Brain pericyte (primary cell): ENCODE measurements around the gene TGFBI.

Experiments
- DNase-seq: peaks from one replicate; pipeline ENCODE4 v3.0.0-alpha.2; 2012; ENCODE audit warnings: low read depth, low spot score

Gene TGFBI

DNA sequence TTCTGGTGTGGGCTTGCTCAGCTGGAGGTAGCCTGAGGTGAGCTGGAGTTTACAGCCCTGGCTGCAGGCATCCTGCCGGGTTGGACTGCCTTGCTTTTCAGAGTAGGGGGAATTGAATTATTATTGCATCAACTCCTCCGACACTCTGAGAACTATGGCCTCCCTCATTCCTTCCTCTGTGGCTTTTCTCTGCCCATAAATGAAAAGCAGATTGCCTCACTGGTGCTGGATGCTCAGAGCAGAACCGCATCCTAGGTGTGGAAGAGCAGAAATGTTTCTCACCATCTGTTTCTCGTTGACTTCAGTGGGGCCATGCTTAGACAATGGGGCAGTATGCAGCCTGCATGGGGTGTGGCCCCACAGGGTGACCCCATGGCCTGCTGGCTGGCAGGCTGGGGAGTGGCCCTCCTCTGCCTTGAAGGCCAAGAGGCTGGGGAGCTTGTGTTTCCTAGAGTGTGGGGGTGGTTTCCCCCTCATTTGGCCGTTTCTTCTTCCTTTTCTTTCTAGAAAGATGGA, 27.3 kb upstream of the TGFBI start:
- no peak for DNase-seq

DNA sequence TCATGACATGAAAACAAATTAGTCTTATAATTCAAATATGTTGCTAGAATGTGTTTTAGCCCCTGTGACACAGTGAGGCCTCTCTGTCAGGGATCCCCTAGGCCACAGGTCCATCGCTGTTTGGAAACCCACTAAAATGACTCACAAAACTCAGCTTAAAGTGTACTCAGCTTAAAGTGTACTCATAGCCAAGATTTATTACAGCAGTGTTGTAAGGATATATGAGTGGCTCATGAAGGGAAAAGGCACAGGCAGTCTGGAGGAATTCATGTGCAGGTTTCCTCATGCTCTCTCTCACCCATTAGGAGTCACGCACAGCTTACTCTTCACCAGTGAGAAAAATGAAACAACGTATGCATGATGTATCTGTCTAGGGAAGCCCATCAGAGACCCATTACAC, 24.4 kb upstream of the TGFBI start:
- DNase-seq = no peak

DNA sequence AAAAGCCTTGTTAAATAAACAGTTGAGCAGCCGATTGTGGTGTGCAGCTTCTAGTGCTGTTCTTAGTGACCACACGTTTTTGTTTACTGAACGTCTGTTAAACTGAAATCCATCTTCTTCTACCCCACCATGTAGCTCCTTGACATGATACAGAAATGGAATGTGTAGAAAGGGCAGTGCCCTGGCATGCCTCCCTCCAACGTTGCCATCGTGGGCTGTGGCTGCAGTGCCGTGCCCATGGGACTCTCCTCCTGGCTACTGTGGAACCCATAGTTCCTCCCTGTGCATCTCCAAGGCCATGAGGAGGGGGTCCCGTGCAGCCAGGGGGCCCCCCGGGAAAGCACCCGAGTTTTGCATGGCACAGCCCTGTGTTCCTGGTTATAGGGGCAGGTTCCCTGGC, 23.3 kb upstream of the TGFBI start:
- DNase-seq = no peak

DNA sequence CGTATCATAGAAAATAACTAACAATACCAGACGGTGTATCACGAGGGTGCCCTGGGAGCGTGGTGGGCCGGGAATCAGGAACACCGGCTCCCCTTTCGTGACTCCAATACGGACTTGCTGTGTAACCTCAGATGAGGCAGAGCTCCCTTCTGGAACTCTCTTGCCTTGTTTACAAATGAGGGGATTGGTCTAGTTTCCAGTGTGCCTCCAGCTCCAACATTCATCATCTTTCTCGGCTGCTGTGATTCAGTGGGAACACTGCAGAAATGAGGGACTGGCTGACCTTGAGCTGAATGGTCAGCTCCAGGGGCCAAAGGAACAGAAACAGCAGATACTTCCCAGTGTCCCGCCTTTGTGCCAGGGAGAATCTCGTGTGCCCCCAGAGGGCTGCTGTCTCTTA, 22.6 kb upstream of the TGFBI start:
- DNase-seq = no peak

DNA sequence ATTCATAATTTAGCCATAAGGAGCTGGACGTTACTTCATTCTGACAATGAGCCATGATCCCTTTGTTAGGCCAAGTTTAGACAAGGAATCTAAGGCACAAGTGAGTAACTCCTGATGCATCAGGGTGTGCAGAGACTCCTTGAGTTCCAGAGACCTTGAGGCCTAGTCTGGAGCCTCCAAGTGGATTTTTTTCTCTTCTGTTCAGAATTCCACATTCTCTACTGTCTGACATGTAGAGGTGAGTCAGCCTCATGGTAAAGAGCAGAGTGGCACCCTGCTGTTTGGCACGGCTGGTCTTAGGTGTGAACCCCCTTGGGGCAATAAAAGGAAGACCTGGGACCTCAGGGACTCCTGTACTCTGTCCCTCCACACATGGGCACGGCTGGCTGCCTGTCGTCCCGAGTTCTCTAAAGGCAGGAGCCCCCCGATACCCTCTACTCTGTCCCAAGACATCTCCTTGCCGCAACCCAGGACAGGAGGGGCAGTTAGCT, 22.0 kb upstream of the TGFBI start:
- no peak for DNase-seq

DNA sequence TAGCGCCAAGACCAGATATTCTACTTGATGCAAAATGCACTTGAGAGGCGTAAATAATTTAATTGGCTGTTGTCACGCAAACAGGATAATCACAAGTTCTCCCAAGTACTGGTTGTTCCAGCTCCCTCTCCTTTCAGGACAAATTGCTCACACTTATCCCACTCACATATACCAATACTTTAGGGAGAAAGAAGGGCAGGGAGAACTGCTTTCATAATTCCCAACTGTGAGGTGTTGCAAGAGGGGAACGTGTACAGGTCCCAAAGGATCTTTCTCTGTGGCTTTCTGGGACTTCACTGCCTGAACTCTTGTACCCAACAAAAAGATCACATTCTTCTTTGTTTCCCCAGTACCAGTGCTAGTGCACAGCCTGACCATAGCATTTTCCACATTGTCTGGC, 21.5 kb upstream of the TGFBI start:
- DNase-seq = no peak

DNA sequence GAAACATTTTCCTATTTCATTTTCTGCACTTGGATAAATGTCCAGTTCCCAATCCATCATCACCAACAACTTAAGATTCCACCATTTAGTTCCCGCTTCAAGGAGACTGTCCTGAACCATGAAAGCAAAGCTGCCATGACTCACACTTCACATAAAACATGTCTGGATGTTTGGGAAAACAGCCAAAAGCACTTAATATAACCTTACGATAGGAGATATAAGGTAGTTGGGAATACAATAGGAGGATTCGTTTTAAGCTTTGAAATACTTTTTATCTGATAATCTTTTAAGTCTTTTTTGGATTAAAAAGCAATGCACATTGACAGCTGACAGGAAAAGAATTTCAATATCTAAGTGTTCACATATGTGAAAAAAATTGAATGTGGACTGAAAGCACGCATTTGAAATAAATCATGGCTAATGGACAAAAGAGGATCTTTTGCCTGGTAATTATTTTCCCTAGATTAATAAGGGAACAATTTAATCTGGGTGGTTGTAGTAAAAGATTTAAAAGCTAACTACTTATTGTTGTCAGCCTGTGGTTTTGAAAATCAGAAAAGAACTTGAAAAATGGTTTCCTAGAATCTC, 17.3 kb upstream of the TGFBI start:
- no peak for DNase-seq

DNA sequence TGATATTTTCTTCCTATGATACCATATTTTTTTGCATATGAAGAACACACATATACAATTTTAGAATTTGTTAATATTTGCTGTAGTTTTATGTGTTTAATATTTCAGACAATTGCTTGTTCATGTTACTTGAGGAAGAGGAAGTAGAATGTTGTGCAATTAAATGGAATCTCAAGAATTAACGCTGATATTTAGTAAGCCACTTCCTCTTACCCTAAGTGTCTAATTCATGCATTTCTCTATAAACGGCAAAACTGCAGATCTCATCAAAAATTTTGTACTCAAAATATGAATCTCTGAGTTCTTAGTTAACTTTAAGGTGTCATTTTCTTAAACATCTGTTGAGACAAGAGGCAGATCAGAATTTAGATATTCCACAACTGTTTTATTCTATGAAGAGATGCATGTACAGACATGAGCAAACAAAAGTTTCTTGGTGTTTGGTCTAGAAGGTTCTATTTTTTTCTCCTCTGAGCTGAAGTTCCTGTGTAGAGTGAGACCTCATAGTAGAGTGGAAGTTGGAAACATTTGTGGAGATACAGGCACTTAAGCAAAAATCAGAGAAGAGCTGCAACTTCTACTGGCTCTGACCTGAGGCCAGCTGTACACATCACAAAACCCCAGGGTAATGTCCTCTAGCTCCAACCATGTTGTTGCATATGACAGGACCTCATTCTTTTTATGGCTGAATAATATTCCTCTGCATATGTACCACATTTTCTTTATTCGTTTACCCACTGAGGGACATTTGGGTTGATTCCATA, 16.6 kb upstream of the TGFBI start:
- DNase-seq = no peak

DNA sequence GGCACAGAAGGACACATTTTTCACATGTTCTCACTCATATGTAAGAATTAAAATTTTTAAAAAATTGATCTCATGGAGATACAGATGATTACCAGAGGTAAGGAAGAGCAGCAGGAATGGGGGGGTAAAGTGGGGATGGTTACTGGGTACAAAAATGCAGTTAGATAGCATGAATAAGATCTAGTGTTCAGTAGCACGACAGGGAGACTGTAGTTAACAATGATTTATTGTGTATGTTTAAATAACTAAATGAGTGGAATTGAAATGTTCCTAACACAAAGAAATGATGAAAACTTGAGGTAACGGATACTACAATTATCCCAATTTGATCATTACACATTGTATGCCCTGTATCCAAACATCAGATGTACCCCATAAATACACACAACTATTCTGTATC, 15.2 kb upstream of the TGFBI start:
- no peak for DNase-seq

DNA sequence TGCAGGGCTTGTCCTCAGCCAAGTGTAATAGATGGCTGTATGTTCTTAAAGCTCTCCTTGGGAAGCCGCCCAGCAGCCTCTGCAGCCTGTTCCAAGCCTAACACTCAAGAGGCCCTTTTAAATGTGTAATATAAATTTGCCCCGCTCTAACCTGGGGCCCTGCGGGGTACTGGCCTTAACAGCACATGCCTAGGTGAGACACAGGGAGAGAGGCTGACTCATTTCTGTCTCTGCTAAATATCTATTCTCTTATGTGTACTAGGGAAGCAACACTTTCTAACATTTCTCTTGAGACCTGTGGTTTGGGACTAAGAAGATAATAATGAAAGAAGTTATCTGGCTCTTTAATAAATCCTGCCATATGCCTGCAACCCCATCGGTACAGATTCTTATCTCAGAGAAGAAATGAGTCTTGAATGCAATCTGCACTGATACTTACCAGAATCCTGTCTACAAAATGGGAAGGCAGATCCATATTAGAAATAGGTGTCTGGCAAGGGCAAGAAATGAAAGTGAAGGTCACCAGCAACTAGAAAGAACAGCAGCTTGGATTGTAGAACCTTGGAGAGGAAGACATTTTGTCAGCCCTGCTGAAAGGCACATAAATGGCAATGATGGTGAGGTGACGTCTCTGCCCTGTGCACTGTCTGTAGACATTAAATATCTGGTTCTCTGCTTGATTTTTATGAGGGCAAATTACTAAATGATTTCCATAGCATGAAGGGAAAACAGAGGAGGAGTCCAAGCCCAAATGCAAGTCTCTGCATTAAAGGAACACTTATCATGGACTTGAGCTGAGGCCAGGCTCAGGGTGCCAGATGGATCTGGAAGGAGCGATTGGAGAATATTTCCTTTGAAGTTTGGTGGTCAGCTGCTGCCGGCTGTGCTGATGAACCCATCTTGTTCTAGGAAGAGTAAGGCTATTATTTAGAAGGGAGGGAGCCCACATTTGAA, 14.5 kb upstream of the TGFBI start:
- no peak for DNase-seq

DNA sequence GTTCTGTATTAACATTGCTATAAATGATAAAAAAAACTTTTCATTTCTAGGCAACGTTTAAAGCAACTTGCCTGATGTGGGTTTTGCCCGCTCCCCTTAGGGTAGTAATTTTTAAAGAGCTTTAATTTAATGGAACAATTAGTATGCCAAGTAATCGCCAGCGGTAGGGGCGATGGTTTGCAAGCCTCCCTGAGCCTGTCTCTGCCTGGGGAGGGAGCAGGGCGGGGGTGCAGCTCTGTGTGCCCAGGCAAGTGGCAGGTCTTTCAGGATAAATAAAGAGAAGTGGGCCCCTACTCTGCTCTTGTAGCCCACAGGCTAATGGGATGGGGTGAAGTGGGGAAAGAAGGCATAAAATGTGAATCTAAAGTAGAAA, 13.8 kb upstream of the TGFBI start:
- DNase-seq = no peak

DNA sequence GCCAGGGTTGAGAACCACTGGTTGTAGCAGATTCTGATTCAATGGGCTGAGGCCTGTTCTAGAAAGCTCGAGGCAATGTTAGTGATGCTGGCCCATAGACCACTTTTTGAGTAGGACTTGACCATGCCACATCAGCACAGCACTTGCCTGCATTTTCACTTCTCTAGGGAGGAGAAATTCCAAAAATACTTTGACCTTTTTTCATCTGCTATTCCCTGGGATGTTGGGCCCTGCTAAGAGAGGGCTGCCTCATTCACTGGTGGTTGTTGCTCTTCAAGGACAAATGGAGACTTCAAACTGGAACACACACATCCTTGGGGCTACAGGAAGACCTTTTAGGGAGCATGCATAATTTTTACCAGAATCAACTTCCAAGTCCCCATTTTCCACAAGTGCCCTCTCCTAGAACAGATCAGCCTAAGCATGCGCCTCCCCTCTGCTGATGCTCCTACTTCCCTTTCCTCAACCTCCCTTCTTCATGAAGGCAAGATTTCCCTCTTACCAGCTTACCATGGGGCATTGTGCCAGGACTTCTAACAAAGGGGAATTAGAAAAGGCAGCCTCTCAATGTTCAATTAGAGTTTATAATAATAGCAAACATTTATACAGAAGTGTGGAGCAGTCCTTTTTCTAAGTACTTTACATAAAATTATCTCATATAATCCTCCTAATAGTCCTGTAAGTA, 12.7 kb upstream of the TGFBI start:
- DNase-seq = no peak

DNA sequence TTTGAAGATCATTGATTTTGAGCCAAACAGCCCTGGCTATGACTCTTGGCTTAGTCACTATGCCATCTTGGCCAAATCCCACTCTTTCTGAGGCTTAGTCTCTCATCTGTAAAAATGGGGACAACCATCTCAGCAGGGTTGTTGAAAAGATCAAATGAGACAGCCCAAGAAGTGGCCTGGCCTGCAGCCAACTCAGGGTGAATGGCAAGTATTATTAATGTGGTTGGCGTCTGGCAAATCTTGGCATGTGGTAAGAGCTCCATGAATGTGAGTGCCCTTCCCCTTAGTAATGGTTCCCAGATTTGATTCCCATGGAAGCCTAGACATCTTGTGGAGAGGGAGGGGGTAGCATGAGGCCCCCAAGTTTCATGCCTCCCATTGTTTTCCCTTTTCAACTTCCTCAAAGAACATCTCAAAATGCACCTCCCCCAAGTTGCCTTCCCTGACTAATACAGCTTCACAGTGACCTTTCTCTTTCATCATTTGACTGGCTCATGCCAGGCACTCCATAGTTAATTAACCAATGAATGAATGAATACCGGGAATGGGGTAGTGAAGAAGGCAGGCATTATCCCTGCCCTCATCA, 11.8 kb upstream of the TGFBI start:
- DNase-seq = peak; percentile 79

DNA sequence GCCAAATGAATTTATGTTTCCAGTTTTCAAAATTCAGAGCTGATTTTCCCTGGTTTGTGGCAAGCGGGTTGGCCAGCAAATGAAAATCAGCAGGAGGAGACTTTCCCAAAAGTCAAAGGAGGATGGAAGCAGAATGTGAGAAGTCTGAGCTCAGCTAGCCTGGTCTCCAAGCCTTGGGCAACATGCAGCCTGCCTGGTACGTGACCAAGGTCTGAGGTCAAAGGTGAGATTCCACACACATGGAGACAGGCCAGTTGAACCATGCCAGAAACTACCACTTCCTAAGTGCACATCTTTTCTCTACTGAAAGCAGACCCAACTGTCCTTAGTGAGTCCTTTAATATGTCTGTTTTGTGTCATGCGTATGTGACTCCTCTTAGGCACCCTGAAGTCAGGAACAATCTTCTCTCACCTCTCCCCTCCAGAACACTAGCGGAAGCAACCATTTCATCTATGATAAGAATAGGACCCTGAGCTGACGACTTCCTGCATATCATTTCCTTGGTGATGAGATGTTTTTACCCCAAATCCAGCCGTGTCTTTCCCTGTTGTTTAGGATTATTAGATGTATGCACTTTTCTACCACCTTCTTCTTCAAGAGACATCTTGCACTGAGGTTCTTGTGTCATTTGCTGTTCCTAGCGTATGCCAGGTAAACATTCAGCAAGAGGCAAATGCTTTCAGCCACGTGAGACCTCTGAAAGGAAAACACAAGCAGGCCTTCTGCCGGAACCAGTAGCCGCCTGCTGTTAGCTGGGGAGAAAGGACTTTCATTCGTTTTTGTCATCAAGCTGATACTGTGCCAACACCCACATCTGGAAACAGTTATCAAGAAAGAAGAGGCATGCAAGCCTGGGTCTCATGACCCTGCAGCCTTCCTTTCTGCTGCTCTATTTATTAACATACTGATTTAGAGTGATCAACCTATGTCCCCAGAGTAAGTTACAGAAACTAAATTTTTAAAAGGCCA, 9.7 kb upstream of the TGFBI start:
- DNase-seq = peak; percentile 97

DNA sequence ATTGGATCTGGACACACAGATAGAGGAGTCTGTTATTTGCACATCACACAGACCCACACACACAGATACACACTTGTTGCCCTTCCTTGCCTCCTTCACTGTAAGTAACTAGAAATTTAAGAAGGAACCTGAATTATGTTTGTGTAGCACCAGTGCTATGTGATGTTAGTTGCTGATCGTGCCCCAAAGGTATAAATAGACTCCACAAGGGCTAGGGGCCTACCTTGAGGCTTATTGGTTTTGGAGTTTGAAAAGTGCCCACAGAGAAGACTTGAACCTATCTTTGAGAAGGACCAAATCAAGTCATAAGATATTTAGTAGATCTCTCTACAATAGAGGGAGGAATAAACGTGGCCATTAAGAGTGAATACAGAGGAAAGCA, 8.8 kb upstream of the TGFBI start:
- DNase-seq = no peak

DNA sequence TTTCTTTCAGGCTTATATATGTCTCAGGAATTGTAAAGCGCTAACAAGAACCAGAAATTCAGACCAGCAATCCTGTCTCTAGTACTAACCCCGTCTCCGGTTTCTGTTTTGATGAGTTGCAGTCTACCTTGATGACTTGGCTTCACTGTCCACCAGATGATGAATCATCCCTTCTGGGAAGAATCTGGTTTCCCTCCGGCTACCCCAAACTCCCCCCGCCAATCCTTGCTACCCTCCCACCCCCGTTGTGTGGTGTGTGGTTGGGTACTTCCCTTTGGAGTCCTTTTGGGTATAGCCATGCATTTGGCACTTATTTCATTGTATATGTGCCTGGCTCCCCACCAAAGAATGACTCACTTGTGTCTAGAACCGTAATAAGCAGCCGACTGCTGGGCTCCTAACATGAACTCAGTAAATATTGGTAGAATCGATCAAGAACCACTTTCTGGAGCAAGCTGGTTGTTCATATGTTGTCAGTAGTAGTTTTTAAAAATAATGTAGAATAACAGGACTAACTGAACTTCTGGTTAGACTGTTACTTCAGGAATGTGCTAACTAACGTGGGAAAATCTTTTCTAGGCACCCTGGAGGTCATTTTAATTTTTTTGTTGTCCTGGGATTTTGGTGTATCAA, 8.3 kb upstream of the TGFBI start:
- peak; percentile 94 for DNase-seq

DNA sequence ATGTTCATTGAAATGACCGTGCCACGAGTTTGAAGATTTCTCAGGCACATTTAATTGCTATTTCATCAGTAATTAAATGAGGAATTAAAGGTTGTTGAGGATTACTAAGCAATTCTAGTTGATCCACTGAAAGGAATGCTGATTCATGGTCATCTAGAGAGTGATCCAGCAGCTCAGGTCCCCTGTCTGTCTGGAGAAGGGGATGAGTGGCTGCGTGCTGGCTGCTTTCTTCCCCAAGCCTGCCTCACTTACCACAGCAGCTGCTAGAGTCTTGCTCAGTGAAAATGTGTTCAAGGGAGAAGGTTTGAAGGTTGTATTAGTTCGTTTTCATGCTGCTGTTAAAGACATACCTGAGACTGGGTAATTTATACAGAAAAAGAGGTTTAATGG, 7.8 kb upstream of the TGFBI start:
- no peak for DNase-seq

DNA sequence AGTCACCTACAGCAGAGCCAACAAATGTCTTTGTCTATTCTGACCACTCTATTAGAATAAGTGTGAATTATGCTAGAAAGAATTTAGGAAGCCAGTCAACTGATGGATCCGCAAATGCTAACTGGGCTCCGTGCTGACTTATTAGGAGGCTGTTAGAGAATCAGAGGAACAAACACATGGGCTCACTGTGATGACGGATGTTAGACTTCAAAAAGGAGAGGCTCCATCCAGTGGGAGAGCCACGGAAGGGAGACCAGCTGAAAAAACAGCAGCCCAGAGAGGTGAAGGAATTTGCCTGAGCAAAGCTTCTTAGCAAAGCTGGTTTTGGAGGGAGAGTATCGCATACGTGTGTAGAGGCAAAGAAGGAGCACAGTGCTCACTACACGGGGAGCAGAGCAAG, 5.8 kb upstream of the TGFBI start:
- DNase-seq = no peak

DNA sequence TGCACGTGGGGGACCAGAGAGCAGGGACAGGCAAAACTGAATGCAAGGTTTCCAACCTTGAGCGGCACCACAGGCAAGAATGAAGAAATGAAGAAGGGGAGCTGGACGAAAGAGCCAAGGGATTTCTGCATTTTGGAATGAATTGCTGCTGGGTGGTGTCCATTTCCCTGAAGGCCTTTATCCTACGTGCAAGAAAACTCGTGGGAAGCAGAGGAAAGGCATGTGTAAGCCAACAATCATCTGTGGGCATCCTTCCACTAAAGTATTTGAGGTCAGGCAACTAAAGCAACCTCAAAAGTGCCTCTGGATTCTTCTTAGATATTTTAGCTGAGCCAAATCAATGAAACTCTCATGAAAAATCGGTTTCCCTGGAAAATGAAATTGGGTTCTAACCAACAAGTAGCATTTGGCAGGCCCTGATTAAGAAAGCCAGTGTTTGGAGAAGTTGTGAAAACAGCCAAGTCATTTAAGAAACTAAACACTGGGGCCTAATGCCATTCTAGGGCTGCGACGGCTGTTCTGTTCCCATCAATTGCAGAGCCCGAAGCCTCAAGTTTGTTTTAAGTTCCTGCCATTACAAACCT, 4.7 kb upstream of the TGFBI start:
- DNase-seq = no peak
